Ammon's horn (tissue), 1 donor: ENCODE results near the gene CNTD1.

Experiments
- DNase-seq: peaks from one replicate; pipeline ENCODE4 v3.0.0-alpha.2; 2016; ENCODE audit warnings: low spot score

Gene CNTD1

DNA sequence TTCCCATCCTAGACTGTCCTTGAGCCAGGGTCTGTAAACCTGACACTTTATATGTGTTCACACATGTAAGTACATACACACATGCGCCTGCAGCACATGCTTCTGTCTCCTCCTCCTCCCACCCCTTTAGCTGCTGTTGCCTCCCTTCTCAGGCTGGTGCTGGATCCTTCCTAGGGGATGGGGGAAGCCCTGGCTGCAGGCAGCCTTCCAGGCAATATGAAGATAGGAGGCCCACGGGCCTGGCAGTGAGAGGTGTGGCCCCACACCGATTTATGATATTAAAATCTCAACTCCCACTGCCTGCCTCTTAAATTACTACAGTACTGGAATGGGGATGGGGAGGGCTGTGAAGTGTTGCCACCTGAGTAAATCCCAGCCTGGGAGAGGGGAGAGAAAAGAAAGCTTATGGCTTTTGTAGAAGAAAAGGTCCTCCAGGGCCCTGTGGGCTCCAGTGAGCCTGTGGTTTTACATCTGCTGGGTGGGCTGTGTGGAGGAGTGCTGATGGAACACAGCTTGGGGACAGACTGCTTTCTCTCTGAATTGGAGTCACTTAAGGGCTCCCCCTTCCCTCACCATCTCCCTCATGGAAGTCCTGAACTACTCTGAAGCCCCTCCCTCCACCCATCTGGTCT lies 19.2 kb upstream of the CNTD1 start:
- DNase-seq = no peak

DNA sequence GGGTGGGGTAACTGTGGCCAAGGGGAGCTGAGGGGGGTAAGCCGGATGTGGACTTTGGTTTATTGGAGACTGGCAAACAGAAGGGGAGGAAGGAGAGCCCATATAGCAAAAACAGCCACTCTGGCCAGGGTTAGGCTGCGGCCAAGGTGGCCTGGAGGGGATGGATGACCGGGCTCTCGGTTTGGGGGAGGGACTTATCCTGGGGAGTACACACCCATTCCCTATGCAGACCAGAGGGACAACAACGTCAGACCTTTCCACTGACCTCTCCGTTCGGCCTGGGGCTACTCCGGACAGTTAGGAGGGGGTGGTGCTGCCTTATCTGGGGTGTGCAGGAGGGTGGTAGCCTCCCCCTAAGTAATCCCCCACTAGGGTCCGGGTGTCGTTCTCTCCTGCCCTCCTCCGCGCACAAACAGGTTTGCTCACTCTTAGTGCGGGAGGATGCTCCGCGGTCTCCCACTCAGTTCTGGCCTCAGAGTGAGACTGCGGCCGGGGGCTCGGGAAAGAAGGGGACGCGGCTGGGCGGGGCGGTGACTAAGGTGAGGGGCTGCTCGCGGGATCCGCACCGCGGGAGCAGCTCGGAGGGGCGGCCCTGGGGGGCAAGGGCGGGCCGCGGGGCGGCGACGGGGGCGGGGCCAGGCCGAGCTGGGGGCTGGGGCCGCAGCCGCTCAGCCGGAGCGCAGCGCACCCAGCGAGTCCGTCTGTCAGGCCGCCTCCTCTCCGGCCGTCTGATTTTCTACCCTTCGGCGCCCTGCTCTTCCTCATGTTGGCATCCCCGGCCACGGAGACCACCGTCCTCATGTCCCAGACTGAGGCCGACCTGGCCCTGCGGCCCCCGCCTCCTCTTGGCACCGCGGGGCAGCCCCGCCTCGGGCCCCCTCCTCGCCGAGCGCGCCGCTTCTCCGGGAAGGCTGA lies 18.5 kb upstream of the CNTD1 start, which contains the start of gene WNK4:
Gene WNK4 (plus strand): TSS at position 675 of the 915 bp plus-strand sequence. CDS start 89 bp downstream, at position 764.
- no peak for DNase-seq

DNA sequence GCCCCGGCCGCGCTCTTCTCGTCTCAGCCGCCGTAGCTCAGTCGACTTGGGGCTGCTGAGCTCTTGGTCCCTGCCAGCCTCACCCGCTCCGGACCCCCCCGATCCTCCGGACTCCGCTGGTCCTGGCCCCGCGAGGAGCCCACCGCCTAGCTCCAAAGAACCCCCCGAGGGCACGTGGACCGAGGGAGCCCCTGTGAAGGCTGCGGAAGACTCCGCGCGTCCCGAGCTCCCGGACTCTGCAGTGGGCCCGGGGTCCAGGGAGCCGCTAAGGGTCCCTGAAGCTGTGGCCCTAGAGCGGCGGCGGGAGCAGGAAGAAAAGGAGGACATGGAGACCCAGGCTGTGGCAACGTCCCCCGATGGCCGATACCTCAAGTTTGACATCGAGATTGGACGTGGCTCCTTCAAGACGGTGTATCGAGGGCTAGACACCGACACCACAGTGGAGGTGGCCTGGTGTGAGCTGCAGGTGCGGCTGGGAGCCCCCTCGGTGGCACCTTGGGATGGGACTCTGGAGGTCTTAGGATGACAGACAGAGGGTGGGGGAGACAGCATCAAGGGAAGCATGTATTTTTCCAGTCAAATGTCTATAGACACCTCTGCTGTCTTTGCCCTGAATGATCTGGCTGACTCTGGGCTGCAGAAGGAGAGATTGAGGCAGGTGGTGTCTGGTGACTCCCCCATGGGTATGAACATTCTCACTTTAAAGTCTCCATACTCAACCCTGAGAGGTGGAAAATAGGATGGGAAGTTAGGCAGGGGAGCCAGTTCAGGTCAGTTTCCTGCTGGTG lies 17.6 kb upstream of the CNTD1 start:
- DNase-seq = no peak

DNA sequence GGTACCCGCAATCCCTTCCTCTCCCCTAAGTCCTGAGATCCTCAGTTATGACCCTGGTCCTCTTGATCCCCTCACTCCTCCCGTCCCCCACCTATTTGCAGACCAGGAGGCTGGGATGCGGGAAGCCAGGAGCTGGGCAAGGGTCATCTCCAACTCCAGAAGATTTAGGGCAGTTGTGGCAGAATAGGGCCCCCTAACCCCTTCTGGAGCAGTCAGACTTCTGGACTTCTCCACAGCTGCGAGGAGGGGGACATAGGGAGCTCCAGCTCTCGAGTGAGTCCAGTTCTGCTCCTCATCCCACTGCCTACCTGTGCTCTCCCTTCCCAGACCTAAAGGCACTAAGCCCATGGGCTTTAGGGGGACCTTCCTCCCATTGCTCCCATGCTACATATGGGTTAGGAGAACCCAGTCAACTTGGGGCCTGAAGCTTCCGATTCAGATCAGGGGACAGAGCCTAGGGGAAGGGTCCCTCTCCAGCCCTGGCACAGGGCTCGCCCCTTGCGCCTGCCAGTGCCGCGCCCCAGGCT lies 17.0 kb upstream of the CNTD1 start:
- no peak for DNase-seq

DNA sequence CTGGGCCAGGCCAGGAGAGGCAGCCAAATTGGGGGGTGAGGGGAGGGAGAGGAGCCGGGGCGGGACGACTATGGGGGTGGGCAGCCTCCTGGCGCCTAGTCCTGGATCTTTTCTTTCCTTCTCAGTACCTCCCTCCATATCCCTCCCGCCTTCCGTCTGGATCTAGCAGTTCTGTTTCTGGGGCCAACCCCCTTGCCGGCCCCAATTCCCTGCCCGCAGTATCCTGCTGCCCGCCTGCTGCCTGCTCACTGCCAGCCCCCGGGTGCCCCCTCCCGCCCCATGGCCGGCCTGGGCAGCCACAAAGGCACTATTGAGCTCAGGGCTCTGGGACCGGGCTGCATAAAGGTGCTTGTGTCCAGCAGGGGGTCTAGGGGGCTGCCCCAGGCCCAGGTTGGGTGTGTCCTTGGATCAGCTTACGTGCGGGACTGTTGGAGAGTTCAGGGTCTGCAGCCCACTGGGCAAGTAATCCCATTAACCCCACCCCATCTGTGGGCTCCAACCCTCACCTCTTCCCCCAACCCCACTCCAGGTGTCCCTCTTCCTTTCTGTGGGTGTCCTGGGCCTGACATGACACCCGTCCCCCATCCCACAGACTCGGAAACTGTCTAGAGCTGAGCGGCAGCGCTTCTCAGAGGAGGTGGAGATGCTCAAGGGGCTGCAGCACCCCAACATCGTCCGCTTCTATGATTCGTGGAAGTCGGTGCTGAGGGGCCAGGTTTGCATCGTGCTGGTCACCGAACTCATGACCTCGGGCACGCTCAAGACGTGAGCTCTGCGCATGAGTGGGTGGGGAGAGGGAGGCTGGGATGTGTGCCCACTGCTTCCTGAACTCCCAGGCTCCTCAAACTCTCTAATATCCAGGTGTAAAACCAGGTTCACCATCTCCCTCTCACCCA lies 16.2 kb upstream of the CNTD1 start:
- DNase-seq = no peak

DNA sequence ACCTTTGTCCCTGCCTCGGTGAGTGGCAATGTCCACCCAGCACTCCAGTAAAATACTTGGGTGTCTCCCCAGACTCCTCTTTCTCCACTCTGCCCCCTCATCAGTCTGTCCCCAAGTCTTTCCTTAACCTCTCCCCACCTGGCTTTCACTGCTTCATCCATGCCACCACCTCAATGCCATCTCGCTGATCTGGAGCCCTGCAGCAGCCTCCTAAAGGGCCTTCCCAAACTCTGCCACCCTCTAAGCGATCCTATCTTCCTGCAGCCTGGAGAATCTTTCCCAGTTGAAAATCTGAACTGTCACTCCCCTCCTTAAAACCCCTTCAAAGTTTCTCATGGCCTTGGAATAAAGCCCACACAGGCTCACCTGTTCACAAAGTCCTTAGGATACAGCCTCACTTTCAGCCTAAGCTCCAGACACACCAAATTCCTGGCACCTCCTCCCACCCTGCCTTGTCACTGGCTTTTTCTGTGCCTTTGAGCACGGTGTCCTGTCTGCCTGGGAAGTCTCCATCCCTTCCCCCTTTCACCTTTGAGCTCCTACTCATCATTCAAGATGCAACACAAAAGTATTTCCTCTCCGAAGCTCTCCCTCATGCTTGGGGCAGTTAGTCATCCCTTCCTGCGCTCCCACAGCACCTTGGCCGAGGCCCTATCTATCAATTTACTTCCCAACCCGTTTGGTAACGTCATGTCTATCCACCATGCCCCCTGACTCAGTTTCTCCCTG lies 15.4 kb upstream of the CNTD1 start:
- no peak for DNase-seq

DNA sequence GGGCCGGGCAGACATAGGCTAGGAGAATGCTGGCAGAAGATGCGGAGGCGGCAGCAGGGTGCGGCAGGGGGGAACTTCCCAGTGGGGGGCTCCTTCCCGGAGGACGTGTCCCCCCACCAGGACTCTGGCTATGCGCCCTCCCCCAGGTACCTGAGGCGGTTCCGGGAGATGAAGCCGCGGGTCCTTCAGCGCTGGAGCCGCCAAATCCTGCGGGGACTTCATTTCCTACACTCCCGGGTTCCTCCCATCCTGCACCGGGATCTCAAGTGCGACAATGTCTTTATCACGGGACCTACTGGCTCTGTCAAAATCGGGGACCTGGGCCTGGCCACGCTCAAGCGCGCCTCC lies 14.9 kb upstream of the CNTD1 start:
- DNase-seq = no peak

DNA sequence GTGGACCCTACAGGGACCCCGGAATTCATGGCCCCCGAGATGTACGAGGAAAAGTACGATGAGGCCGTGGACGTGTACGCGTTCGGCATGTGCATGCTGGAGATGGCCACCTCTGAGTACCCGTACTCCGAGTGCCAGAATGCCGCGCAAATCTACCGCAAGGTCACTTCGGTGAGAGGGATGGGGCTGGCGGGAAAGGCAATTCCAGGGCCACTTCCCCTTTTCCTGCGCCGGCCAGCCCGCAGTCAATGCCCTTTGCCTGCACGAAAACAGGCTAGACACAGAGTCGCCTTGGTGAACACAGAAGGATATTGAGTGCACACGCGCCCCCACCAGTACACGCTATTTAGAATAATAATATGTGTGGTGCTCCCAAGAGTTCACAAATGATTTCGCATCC lies 14.3 kb upstream of the CNTD1 start:
- no peak for DNase-seq

DNA sequence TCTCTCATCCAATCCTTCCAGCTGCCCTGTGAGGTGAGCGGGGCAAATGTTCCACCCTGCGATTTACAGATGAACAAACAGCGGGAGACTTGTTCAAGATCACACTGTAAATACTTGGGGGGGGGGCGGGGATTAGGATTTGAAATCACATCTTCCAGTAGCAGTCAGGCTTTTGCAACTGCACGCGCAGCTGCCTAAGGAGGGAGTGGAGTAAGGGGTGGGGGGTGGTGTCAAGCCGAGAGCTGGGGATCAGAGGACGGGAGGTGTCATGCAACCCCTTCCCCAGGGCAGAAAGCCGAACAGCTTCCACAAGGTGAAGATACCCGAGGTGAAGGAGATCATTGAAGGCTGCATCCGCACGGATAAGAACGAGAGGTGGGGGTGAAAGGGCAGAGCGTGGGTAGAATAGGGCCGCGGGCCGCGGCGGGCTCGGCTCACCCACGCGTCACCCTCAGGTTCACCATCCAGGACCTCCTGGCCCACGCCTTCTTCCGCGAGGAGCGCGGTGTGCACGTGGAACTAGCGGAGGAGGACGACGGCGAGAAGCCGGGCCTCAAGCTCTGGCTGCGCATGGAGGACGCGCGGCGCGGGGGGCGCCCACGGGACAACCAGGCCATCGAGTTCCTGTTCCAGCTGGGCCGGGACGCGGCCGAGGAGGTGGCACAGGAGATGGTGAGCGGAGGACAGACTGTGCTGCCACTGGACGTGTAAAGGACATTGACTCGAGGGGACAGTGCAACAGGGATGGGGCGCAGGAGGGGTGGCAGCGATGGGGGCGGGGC lies 13.7 kb upstream of the CNTD1 start:
- no peak for DNase-seq

DNA sequence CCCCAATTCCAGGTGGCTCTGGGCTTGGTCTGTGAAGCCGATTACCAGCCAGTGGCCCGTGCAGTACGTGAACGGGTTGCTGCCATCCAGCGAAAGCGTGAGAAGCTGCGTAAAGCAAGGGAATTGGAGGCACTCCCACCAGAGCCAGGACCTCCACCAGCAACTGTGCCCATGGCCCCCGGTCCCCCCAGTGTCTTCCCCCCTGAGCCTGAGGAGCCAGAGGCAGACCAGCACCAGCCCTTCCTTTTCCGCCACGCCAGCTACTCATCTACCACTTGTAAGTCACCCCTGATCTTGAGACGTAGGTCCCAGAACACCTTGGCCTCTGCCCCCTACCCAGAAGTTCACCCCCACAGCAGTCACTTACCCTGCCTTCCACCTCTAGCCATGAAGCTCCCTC lies 11.4 kb upstream of the CNTD1 start:
- DNase-seq = no peak

DNA sequence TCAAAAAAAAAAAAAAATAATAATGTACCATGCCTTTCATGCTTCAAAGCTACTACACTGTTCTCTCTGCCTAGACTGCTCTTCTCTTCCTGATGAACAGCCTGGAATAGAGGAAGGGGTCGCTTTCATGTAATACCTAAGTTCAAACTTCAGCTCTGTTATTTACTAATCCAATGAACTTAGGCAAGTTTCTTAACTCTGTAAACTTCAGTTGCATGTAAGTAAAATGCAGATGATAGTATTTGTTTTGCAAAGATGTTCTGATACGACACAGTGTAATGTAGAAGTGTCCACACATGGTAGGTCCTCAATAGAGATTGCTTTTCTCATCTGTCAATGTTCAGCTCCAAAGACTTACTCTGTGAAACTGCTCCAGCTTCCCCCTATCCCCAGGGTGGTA lies 6.7 kb upstream of the CNTD1 start:
- DNase-seq = no peak

DNA sequence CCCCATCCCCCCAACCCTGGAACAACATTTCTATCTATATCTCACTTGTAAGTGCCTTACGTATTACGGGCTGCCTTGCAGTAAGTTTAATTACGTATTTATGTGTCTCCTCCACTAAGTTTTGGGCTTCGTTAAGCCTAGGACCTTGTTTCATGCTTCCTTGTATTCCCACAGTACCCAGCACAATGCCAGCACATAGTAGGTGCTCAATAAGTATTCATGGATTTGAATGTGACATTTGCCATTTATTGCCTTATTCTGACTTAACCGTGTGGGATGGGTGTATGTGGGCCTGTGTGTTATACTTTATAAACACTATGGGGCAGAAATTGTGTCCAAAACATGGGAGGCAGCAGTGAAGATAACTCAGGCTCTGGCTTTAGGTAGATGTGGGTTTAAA lies 6.1 kb upstream of the CNTD1 start:
- no peak for DNase-seq

DNA sequence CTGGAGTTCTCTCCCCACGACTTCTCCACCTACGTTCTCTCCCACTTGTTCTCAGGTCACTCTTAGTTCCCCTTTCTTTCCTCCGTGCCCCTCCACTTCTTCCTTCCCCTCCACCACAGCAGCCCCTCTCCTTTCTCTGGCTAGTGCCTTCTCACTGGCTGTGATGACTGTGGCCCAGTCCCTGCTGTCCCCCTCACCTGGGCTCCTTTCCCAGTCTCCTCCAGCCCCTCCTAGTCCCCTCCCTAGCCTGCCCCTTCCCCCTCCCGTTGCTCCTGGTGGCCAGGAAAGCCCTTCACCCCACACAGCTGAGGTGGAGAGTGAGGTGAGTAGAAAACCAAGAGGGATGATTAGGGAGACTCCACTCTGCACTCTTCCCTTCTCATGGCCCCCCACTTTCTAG lies 3.6 kb upstream of the CNTD1 start:
- DNase-seq = no peak

DNA sequence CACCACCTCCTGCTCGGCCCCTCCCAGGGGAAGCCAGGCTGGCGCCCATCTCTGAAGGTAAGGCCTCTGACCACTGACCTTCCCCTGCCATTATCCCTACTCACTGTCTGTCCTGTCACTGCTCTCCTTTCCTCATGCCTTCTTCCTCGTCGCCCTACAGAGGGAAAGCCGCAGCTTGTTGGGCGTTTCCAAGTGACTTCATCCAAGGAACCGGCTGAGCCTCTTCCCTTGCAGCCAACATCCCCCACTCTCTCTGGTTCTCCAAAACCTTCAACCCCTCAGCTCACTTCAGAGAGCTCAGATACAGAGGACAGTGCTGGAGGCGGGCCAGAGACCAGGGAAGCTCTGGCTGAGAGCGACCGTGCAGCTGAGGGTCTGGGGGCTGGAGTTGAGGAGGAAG lies 3.2 kb upstream of the CNTD1 start:
- no peak for DNase-seq

DNA sequence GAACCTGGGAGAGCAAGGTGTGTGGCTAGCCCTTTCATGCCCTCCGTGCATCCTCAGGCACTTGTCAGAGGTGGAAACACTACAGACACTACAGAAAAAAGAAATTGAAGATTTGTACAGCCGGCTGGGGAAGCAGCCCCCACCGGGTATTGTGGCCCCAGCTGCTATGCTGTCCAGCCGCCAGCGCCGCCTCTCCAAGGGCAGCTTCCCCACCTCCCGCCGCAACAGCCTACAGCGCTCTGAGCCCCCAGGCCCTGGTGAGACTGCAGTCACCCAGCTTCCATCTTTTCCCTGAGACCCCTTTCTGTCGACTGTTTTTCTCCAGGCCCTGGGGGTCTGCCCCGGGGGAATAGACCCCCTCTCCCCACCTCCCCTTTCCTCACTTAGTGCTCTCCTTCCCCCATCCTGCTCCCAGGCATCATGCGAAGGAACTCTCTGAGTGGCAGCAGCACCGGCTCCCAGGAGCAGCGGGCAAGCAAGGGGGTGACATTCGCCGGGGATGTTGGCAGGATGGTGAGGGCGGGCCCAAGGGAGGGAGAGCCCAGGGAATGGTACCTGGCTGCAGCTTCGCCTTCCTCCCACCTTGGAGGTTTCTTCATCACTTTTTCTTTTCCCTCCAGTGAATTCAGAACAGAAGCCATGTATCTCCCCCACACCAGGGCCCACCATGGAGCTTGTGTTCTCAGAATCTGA lies 2.4 kb upstream of the CNTD1 start:
- DNase-seq = no peak

DNA sequence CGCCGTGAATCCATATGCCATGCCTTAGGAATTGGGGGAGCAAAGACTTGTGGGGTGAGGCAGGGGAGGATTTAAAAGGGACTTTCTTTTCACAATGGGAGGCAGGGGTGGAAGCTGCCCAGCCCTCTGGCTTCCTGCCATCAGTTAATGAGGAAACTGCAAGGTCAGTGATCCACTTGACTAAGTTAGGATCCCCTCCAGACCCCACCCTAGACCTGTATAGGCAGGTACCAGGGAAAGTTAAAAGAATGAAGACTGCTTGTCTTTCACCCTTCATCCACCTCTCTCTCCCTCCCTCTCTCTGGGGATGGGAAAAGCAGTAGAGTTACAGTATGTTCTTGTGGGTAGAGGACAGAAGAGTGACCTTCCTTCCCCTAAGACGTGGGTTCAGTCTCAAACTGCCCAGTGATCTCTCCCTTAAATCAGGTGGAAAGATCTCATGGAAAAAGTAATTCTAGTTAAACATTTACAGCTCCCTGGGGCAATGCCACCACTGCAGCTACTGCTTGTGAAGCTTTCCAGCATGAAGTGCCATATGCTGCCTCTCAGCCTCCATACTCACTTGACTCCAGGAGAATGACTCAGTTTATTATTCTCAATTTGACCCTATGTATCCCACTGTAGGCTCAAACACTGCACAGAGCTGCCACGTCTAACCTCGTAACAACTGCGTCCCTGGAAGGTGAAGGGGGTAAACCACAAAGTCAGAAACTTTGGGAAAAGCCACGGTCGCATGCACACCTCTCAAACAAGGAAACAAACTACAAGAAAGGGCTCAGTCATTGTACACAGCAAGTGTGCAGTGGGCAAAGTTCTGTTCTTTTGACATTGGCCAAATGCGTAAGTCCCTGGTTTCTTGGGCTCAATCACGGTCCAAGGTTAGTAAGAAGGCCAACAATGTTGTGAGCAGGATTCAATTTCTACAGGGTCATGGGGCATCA lies 1.3 kb upstream of the CNTD1 start:
- DNase-seq = no peak

DNA sequence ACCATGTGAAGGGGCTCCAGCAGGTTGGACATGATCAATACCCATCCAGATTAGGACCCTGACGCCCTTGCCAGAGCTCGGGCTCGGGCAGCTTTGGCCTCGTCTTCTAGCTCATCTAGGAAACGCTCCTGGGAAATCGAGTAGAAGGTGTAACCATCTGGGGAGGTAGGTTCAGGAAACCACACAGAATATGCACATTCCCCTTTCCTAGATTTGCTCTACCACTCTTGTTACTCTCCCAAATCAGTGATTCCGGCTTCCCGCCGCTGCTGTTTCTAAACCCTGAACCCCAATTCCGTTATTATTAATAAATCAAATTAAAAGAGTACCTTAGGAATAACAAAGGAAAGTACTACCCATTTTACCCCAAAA lies 664 bp upstream of the CNTD1 start:
- no peak for DNase-seq
